Tibial artery (tissue), 4 donors: ENCODE measurements around the gene CENPU.

Source experiments
- DNase-seq, 2 donors: peaks; one replicate each; pipeline ENCODE4 v3.0.0-alpha.2; 2019
- H3K27ac ChIP-seq, 2 donors: fragments of 200-600 bp; sonication (generic) in 1 of 2; 1 replicate in 1 of 2; 2 replicates in 1 of 2; pipeline ENCODE4 v1.5.1; 2018 to 2019; ENCODE audit warnings: mild to moderate bottlenecking in 1 of 2
- H3K27me3 ChIP-seq, 2 donors: fragments of 200-600 bp; sonication (generic) in 1 of 2; one replicate each; pipeline versions ENCODE4 v1.5.1 to v1.6.0; 2016 to 2019
- H3K36me3 ChIP-seq, 3 donors: fragments of 200-600 bp; sonication (generic) in 2 of 3; one replicate each; pipeline ENCODE4 v1.5.1; 2016 to 2019; ENCODE audit warnings: mild to moderate bottlenecking in 2 of 3
- H3K4me1 ChIP-seq, 4 donors: fragments of 200-600 bp; sonication (generic) in 2 of 4; 1 replicate in 3 of 4; 2 replicates in 1 of 4; pipeline ENCODE4 v1.5.1; 2016 to 2019
- H3K4me3 ChIP-seq, 2 donors: fragments of 200-600 bp; sonication (generic) in 1 of 2; 1 replicate in 1 of 2; 2 replicates in 1 of 2; pipeline ENCODE4 v1.5.1; 2018 to 2019; ENCODE audit warnings: mild to moderate bottlenecking in 2 of 2
- H3K9me3 ChIP-seq, 3 donors: fragments of 200-600 bp; sonication (generic) in 1 of 3; one replicate each; pipeline ENCODE4 v1.5.1; 2016 to 2019
- CTCF ChIP-seq, 2 experiments: fragments of 200-600 bp in 1 of 2; fragments of 450-650 bp in 1 of 2; IDR thresholded peaks; one replicate each; pipeline ENCODE4 v1.5.1; 2017 to 2019; ENCODE audit warnings: antibody characterized with exemption in 2 of 2, mild to moderate bottlenecking in 1 of 2, moderate library complexity in 1 of 2
- intact Hi-C: fragments of 100-400 bp; cut with DNase I; formaldehyde crosslinking; loops from one replicate; pipeline ENCODE4 v1.15.0; 2023; ENCODE audit warnings: low total_unique reads

Gene CENPU

GRCh38 chr4:184695178-184695896 is 38.6 kb downstream of the CENPU start:
- no peak for DNase-seq
- no peak for TF ChIP-seq CTCF (IDR thresholded peaks at IDR 0.05)
- intact Hi-C loops, result no loop called here
- no peaks in the 10 kb centered on the region for H3K27me3 ChIP-seq
- no peak overlapping the region for H3K4me3 ChIP-seq
- H3K27ac ChIP-seq, result no peak overlapping the region
- H3K9me3 ChIP-seq, result no peaks in the 10 kb centered on the region
- peaks cover 6 to 19% (median 15%) of the 10 kb centered on the region in 3 donors for H3K36me3 ChIP-seq
- peaks cover 0 to 8% (median 0%) of the 10 kb centered on the region in 4 donors for H3K4me1 ChIP-seq

DNA sequence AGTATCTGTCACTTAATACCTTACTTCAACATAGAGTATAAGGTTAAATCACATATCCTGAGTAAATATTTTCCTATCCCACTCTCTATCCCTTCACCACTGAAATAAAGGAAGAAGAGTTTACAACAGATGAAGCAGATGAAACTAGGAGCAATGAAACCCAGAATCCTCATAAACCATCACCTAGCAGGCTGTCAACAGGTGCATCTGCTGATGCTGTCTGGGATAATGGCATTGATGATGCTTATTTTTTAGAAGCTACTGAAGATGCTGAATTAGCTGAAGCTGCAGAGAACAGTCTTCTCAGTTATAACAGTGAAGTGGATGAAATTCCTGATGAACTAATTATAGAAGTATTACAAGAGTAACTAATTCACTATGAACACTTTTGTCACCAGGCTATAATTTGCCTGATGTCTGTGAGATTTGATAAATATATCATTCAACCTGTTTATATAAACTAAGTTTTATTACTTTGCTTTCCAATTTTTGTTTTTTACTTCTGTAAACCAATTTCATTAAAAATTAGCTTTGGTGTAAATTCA is 39.4 kb downstream of the CENPU start:
- intact Hi-C loops, result no loop called here
- Histone ChIP-seq H3K36me3 (peaks cover 6 to 19% (median 15%) of the 10 kb centered on the region in 3 donors), H3K27me3 (no peaks in the 10 kb centered on the region), H3K4me1 (peaks cover 0 to 1% (median 0%) of the 10 kb centered on the region in 4 donors), H3K9me3 (no peaks in the 10 kb centered on the region), H3K4me3 (no peak overlapping the region), H3K27ac (no peak overlapping the region)
- DNase-seq, result no peak
- no peak for TF ChIP-seq CTCF (IDR thresholded peaks at IDR 0.05)

DNA sequence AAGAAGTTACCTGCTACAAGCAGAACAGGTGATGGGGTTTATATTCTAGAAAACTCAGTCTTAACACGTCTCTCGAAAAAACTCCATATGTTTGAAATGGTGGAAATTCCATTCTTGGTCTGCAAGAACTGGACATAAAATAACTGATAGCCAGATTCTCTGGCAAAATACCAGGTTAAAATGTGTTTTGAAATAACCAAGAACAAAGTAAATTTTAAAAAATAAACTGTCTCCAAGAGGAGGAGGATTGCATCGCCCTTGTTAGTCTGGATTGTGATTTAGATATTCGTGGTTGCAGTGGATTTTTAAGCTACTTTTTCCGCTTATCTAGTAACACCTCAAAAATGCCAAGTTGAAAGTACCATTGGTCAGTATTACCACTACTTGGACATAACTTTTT is 40.8 kb downstream of the CENPU start:
- intact Hi-C loops, result no loop called here
- H3K27me3 ChIP-seq, result no peaks in the 10 kb centered on the region
- no peaks in the 10 kb centered on the region for H3K4me1 ChIP-seq
- no peaks in the 10 kb centered on the region for H3K9me3 ChIP-seq
- no peak for DNase-seq
- TF ChIP-seq CTCF (IDR thresholded peaks at IDR 0.05), result no peak
- H3K4me3 ChIP-seq, result no peak overlapping the region
- H3K27ac ChIP-seq, result no peak overlapping the region
- H3K36me3 ChIP-seq, result peaks cover 6 to 19% (median 15%) of the 10 kb centered on the region in 3 donors

GRCh38 chr4:184689681-184690080 is 44.2 kb downstream of the CENPU start:
- intact Hi-C loops, result no loop called here
- Histone ChIP-seq H3K9me3 (no peaks in the 10 kb centered on the region), H3K36me3 (peaks cover 4 to 37% (median 17%) of the 10 kb centered on the region in 3 donors), H3K27ac (no peak overlapping the region), H3K27me3 (no peaks in the 10 kb centered on the region), H3K4me1 (no peaks in the 10 kb centered on the region), H3K4me3 (no peak overlapping the region)
- no peak for DNase-seq
- no peak for TF ChIP-seq CTCF (IDR thresholded peaks at IDR 0.05)

GRCh38 chr4:184688447-184688846 is 45.4 kb downstream of the CENPU start:
- Histone ChIP-seq H3K27ac (no peak overlapping the region), H3K36me3 (peaks cover 0 to 28% (median 10%) of the 10 kb centered on the region in 3 donors), H3K4me1 (no peaks in the 10 kb centered on the region), H3K9me3 (no peaks in the 10 kb centered on the region), H3K27me3 (no peaks in the 10 kb centered on the region), H3K4me3 (no peak overlapping the region)
- intact Hi-C loops, result no loop called here
- TF ChIP-seq CTCF (IDR thresholded peaks at IDR 0.05), result no peak
- DNase-seq, result no peak
